Measurements from ENCODE around the gene INPP5D.
"Not testable (repeated sequence)": the region's sequence is repeated elsewhere in the genome, so short reads cannot be mapped to it uniquely, and the experiment has no call there.

INPP5D gene

GRCh38 chr2:233148354-233148753 is 88.2 kb downstream of the INPP5D start:
- H3K27me3 ChIP-seq (ENCODE audit: control insufficient read depth, insufficient read depth, low read length, poor library complexity, severe bottlenecking): no peaks in the 10 kb centered on the region
- no peaks in the 10 kb centered on the region for H3K9me3 ChIP-seq (ENCODE audit: control insufficient read depth, low read length)
- no peaks in the 10 kb centered on the region for H3K36me3 ChIP-seq (ENCODE audit: control insufficient read depth, insufficient read depth, low read length)
- no peak overlapping the region for H3K4me3 ChIP-seq (ENCODE audit: insufficient read depth, low read depth, low read length)
- no peak overlapping the region for H3K27ac ChIP-seq (ENCODE audit: insufficient read depth, low read depth, low read length, poor library complexity, severe bottlenecking)
- 92 to 94% methylated on average over 10 of the region's 10 CpGs for WGBS, 2 experiments
- H3K4me1 ChIP-seq (ENCODE audit: control insufficient read depth, insufficient read depth, low read length): no peaks in the 10 kb centered on the region

- H3K27ac ChIP-seq (ENCODE audit: insufficient read depth, low read depth, low read length, poor library complexity, severe bottlenecking): no peak overlapping the region
- no peaks in the 10 kb centered on the region for H3K27me3 ChIP-seq (ENCODE audit: control insufficient read depth, insufficient read depth, low read length, poor library complexity, severe bottlenecking)
- WGBS, 2 experiments: 92 to 97% methylated on average over 5 of the region's 5 CpGs
Observed at GRCh38 chr2:233152541-233152940, 92.4 kb downstream of the INPP5D start.

DNA sequence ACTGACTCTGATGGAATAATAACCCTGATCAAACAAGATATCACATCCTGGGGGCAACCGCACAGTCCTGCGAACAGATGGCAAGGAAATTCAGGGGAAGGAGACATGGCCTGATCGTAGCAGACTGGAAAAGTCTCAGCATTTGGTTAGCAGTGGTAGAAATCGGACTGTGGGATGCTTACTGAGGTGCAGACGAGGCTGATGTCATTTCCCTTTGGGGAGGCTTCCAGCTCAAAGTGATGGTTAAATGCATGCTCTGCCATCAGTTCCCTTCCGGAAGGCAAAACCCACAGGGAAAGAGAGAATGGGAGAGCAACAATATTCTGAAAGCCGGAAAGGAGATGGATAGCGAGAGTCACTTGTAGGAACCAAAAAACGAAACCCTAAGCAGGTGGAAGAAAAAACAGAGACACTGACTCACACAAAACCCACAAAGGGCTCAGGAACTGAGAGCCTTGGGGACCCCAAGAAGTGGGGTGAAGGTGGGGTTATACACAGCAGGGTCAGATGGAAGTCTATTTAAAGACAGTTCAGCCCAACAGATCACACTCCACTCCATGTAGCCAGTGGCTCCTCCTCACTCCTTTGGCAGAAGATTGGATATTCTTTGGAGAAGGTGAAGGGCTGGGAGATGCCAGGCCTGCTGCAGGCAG is 93.1 kb downstream of the INPP5D start:
- Histone ChIP-seq H3K36me3 (ENCODE audit: control insufficient read depth, insufficient read depth, low read length) (no peaks in the 10 kb centered on the region), H3K27ac (ENCODE audit: insufficient read depth, low read depth, low read length, poor library complexity, severe bottlenecking) (no peak overlapping the region), H3K4me1 (ENCODE audit: control insufficient read depth, insufficient read depth, low read length) (no peaks in the 10 kb centered on the region), H3K27me3 (ENCODE audit: control insufficient read depth, insufficient read depth, low read length, poor library complexity, severe bottlenecking) (no peaks in the 10 kb centered on the region), H3K9me3 (ENCODE audit: control insufficient read depth, low read length) (no peaks in the 10 kb centered on the region), H3K4me3 (ENCODE audit: insufficient read depth, low read depth, low read length) (no peak overlapping the region)
- 94 to 98% methylated on average over 9 of the region's 9 CpGs for WGBS, 2 experiments

More at GRCh38 chr2:233152541-233152940, 92.4 kb downstream of the INPP5D start:
- no peaks in the 10 kb centered on the region for H3K9me3 ChIP-seq (ENCODE audit: control insufficient read depth, low read length)
- H3K36me3 ChIP-seq (ENCODE audit: control insufficient read depth, insufficient read depth, low read length): no peaks in the 10 kb centered on the region
- H3K4me1 ChIP-seq (ENCODE audit: control insufficient read depth, insufficient read depth, low read length): no peaks in the 10 kb centered on the region
- no peak overlapping the region for H3K4me3 ChIP-seq (ENCODE audit: insufficient read depth, low read depth, low read length)

DNA sequence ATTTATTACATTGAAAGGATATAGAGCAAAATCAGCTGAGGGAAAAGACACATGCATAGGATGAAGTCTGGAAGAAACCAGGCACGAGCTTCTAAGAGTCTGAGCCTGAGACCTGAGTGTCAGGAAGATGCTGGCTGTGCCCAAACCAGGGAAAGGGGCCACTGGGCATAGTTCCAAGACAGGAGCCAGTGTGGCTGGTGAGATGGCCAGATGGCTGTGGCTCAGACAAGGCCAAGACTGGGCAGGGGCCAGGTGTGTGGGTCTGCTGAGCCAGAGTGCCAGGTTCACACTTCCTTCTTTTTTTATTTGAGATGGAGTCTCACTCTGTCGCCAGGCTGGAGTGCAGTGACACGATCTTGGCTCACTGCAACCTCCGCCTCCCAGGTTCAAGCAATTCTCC is 95.9 kb downstream of the INPP5D start:
- no peak overlapping the region for H3K4me3 ChIP-seq (ENCODE audit: insufficient read depth, low read depth, low read length)
- no peaks in the 10 kb centered on the region for H3K4me1 ChIP-seq (ENCODE audit: control insufficient read depth, insufficient read depth, low read length)
- 92 to 94% methylated on average over 4 of the region's 4 CpGs for WGBS, 2 experiments

GRCh38 chr2:233156461-233156860 is 96.3 kb downstream of the INPP5D start:
- not testable (repeated sequence) for H3K36me3 ChIP-seq (ENCODE audit: control insufficient read depth, insufficient read depth, low read length); H3K4me3 ChIP-seq (ENCODE audit: insufficient read depth, low read depth, low read length); H3K4me1 ChIP-seq (ENCODE audit: control insufficient read depth, insufficient read depth, low read length); H3K27me3 ChIP-seq (ENCODE audit: control insufficient read depth, insufficient read depth, low read length, poor library complexity, severe bottlenecking); H3K27ac ChIP-seq (ENCODE audit: insufficient read depth, low read depth, low read length, poor library complexity, severe bottlenecking); H3K9me3 ChIP-seq (ENCODE audit: control insufficient read depth, low read length)
- WGBS, 2 experiments: 91 to 97% methylated on average over 4 to 5 of the region's 5 CpGs

More for the DNA sequence above, 95.9 kb downstream of the INPP5D start:
- H3K9me3 ChIP-seq (ENCODE audit: control insufficient read depth, low read length): no peaks in the 10 kb centered on the region
- H3K27ac ChIP-seq (ENCODE audit: insufficient read depth, low read depth, low read length, poor library complexity, severe bottlenecking): no peak overlapping the region
- no peaks in the 10 kb centered on the region for H3K27me3 ChIP-seq (ENCODE audit: control insufficient read depth, insufficient read depth, low read length, poor library complexity, severe bottlenecking)
- H3K36me3 ChIP-seq (ENCODE audit: control insufficient read depth, insufficient read depth, low read length): no peaks in the 10 kb centered on the region

- Histone ChIP-seq H3K27ac (ENCODE audit: insufficient read depth, low read depth, low read length, poor library complexity, severe bottlenecking) (no peak overlapping the region), H3K9me3 (ENCODE audit: control insufficient read depth, low read length) (no peaks in the 10 kb centered on the region), H3K36me3 (ENCODE audit: control insufficient read depth, insufficient read depth, low read length) (no peaks in the 10 kb centered on the region), H3K4me1 (ENCODE audit: control insufficient read depth, insufficient read depth, low read length) (no peaks in the 10 kb centered on the region), H3K27me3 (ENCODE audit: control insufficient read depth, insufficient read depth, low read length, poor library complexity, severe bottlenecking) (no peaks in the 10 kb centered on the region), H3K4me3 (ENCODE audit: insufficient read depth, low read depth, low read length) (no peak overlapping the region)
- 92 to 95% methylated on average over 11 of the region's 11 CpGs for WGBS, 2 experiments
Observed at GRCh38 chr2:233161730-233162129, 101.6 kb downstream of the INPP5D start.

GRCh38 chr2:233162770-233163169 is 102.6 kb downstream of the INPP5D start:
- H3K36me3 ChIP-seq (ENCODE audit: control insufficient read depth, insufficient read depth, low read length): no peaks in the 10 kb centered on the region
- H3K27me3 ChIP-seq (ENCODE audit: control insufficient read depth, insufficient read depth, low read length, poor library complexity, severe bottlenecking): no peaks in the 10 kb centered on the region
- H3K4me3 ChIP-seq (ENCODE audit: insufficient read depth, low read depth, low read length): no peak overlapping the region
- H3K9me3 ChIP-seq (ENCODE audit: control insufficient read depth, low read length): no peaks in the 10 kb centered on the region
- H3K27ac ChIP-seq (ENCODE audit: insufficient read depth, low read depth, low read length, poor library complexity, severe bottlenecking): no peak overlapping the region
- 88 to 89% methylated on average over 8 of the region's 8 CpGs for WGBS, 2 experiments
- no peaks in the 10 kb centered on the region for H3K4me1 ChIP-seq (ENCODE audit: control insufficient read depth, insufficient read depth, low read length)

- Histone ChIP-seq H3K9me3 (ENCODE audit: control insufficient read depth, low read length) (no peaks in the 10 kb centered on the region), H3K27me3 (ENCODE audit: control insufficient read depth, insufficient read depth, low read length, poor library complexity, severe bottlenecking) (no peaks in the 10 kb centered on the region), H3K36me3 (ENCODE audit: control insufficient read depth, insufficient read depth, low read length) (no peaks in the 10 kb centered on the region), H3K4me1 (ENCODE audit: control insufficient read depth, insufficient read depth, low read length) (no peaks in the 10 kb centered on the region), H3K4me3 (ENCODE audit: insufficient read depth, low read depth, low read length) (no peak overlapping the region), H3K27ac (ENCODE audit: insufficient read depth, low read depth, low read length, poor library complexity, severe bottlenecking) (no peak overlapping the region)
- WGBS, 2 experiments: 86 to 89% methylated on average over 18 of the region's 18 CpGs
Observed at GRCh38 chr2:233163486-233164103, 103.5 kb downstream of the INPP5D start.

GRCh38 chr2:233164128-233164635 is 104.0 kb downstream of the INPP5D start:
- Histone ChIP-seq H3K4me1 (ENCODE audit: control insufficient read depth, insufficient read depth, low read length) (no peaks in the 10 kb centered on the region), H3K27me3 (ENCODE audit: control insufficient read depth, insufficient read depth, low read length, poor library complexity, severe bottlenecking) (no peaks in the 10 kb centered on the region), H3K27ac (ENCODE audit: insufficient read depth, low read depth, low read length, poor library complexity, severe bottlenecking) (no peak overlapping the region), H3K36me3 (ENCODE audit: control insufficient read depth, insufficient read depth, low read length) (no peaks in the 10 kb centered on the region), H3K4me3 (ENCODE audit: insufficient read depth, low read depth, low read length) (no peak overlapping the region), H3K9me3 (ENCODE audit: control insufficient read depth, low read length) (no peaks in the 10 kb centered on the region)
- 93 to 94% methylated on average over 17 of the region's 17 CpGs for WGBS, 2 experiments

- Histone ChIP-seq H3K27me3 (ENCODE audit: control insufficient read depth, insufficient read depth, low read length, poor library complexity, severe bottlenecking) (no peaks in the 10 kb centered on the region), H3K4me3 (ENCODE audit: insufficient read depth, low read depth, low read length) (no peak overlapping the region), H3K4me1 (ENCODE audit: control insufficient read depth, insufficient read depth, low read length) (no peaks in the 10 kb centered on the region), H3K9me3 (ENCODE audit: control insufficient read depth, low read length) (no peaks in the 10 kb centered on the region), H3K36me3 (ENCODE audit: control insufficient read depth, insufficient read depth, low read length) (no peaks in the 10 kb centered on the region), H3K27ac (ENCODE audit: insufficient read depth, low read depth, low read length, poor library complexity, severe bottlenecking) (no peak overlapping the region)
- WGBS, 2 experiments: 91 to 92% methylated on average over 4 of the region's 4 CpGs
Observed at GRCh38 chr2:233164967-233165366, 104.8 kb downstream of the INPP5D start.

All from ectodermal cell (in vitro differentiated cells).